NCI-H345 treated with DMSO at 0.1 percent for 48 hours (cell line): ENCODE results near the gene ITGA11.
"Not testable (repeated sequence)": the region's sequence is repeated elsewhere in the genome, so short reads cannot be mapped to it uniquely, and the experiment has no call there.

Source experiments
- DNase-seq: peaks from one replicate; lab custom pipeline; 2025; ENCODE audit not compliant: unreplicated experiment; lab: John Stamatoyannopoulos, UW

Gene ITGA11

DNA sequence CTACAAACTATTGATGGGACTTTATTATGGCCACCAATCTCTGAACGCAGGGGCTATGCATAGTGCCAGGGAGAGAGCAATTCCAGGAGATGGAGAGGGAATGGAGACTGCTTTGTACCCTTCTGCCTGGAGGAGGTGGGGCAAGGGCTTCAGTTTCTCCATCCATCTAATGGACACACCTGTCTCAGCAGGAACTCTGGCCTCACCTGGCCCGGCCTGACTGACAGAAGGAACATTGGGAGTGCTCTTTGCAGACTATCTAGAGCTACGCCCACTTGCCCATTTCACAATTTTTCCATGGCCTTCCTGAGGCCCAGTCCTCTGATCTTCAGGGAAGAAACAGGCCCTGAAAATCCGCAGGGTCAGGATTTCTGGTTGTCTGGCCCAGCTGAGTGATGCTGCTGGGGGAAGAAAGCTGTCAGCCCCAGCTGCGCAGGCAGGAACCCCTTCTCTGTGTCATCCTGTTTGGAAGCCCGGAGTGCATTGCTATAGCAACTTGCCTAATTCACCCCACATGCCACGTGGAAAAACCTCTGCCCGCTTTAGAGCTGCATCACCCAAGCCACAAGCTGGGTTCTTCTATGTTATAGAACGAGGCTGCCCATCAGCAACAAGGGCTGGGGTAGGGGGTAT is 6.4 kb downstream of the ITGA11 start:
- DNase-seq: no peak

DNA sequence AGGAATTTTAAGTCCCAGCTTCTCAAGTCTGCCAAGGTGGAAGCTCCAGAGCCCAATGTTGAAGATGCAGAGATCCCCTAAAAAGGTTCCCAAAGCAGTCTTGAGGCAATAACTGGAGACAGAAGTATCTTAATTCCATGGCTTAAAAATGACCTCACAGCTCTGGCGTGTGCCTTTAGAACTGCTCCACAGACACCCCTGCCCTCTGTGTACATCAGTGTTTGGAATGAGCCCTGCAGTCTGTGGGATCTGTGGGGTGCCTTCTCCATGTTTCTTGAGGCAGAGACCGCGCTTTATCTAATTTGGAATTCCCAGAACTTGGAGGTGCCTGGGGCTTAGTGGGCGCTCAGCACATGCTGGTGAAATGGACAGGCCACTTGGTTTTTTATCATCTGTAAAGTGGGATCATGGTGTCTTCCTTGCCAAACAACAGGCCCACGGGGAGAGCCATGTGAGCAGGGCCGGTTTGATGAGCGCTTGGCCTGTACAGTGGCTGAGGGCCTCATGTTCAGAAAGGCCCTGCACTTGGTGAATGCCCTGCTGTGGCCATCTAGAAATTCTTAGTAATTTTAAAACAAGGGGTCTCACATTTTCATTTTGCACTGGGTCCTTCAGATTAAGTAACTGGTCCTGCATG is 7.1 kb downstream of the ITGA11 start:
- no peak for DNase-seq

DNA sequence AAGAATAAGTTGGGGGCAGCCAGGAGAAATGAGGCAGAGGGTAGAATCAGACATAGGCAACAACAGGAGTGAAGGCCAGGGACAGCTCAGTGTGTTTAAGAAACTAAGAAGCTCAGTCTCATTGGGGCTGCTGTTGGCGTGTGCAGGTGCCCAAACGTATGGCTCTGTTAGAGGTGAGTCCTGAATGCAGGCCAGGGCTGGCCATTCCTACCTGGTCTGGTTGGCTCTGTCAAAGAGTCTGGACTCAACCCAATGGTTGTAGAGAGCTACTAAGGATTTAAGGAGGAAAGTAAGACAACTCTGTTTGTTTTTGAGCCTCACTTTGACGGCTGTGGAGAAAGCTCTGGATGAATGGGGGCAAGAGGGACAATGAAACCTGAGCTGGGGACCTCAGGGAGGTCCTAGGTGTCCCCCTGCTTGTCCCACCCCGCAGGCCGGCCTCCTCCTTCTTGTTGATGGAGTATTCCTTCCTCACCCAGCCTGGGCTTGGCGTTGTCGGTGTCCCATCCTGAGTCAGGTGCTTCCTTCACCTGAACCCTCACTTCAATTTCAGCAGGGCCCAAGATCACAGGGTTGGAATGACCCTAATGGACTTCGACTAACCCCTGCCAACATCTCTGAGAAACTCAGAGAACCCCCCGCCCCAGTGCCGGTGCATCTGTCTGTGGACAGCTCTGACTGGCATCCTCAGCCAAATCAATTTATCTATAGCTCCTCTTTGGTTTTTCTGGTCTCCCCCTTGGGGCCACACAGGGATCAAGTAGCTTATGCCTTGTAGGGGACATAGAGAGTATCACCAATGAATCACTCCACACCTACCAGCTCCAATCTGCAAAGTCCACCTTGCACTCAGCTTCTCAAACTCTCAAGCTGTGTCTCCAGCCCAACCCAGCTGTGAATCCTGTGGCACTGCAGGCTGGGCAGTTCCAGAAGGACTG is 8.3 kb downstream of the ITGA11 start:
- no peak for DNase-seq

DNA sequence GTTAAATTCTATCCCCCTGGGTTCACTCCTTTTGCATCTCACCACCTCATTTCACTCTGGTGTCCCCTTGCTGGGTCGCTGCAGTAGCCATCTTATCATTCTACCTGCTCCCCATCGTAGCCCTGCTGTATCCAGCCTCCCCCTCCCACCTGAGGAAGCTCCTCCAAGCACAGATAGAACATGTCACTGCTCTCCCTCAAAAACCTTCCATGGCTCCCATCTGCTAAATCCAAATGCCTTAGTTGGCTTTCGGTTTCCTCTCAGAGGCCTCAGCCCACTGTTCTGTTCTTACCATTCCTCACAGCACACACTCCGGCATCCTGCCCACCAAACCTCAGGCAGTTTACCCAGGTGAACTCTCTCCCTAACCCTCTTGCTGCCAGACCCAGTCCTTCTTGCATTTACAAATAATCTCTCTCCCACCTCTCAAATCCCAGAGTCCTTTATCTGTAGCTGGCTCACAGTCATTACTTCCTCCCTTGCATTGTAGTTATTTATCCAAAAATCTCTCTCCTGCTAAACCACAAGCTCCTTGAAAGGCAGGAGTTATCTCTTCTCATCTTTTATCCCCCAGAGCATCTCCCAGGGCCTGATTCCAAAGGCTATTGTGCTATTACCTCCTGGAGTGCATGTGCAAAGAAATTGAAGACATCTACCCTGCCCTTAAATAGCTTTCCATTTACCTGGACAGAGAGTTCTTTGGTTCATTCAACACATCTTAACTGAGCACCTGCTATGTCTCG is 9.4 kb downstream of the ITGA11 start:
- not testable (repeated sequence) for DNase-seq

DNA sequence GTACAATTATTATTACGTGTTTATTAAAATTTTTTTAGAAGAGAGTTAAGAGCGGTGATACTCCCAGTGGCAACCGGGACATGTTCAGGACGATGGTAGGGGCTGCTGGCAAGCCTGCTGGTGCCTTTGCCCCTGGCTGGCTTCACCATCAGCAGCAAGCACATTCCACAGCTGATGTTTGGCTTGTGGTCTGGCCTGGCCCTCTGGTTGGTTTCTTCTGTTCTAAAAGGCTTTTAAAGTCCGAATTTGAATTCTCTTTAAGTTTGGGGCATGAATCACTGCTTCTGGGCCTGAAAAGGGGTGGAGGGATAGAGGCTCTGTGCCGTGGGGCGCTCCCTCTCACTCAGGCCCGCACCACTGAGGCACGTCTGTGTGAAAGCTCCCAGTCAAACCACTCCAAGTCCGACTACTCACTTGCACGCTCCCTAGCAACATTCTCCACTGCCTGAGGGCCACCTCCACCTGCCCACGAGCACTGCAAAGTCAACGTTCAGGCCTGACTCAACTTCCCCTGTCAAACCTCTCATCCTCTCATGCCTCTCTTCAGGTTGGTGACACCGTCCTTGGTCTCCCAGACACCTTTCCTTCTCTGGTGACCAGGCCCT is 10.1 kb downstream of the ITGA11 start:
- no peak for DNase-seq

DNA sequence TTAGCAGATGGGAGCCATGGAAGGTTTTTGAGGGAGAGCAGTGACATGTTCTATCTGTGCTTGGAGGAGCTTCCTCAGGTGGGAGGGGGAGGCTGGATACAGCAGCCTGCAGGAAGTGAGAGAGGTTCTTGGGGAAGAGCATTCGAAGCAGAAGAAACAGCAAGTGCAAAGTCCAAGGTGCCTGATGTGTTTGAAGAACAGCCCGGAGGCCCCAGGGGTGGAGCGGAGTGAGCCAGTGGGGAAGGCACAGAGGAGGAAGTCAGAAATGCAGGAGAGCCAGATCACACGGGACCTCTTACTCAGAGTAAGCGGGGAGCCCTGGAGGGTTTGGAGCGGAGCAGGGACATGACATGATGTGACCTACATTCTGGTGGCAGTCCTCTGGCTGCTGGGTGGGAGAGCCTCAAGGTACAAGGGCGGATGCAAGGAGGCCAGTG is 10.8 kb downstream of the ITGA11 start:
- no peak for DNase-seq

DNA sequence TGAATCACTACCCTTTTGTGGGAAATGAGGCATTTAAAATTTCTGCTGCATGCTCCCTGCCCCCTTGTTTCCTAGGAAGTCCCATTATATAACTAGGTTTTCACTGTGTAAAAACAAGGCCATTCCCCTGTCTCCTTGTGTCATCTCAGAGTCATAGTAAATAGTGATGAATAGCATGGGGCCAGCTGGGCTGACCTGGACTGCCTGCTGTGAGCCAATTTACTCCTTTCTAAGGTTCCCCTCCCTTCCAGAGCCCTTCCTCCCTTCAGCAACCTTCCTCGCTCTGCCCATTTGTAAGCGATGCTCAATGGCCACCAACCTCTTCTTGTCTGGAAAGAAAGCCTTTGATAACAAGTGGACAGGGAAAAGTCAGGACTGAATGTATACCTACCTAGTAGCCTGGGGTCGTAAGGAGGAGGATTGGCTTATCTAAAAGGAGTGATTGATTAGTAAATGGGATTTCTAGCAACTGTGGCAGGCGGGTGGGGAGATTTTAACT is 11.7 kb downstream of the ITGA11 start:
- DNase-seq: no peak

DNA sequence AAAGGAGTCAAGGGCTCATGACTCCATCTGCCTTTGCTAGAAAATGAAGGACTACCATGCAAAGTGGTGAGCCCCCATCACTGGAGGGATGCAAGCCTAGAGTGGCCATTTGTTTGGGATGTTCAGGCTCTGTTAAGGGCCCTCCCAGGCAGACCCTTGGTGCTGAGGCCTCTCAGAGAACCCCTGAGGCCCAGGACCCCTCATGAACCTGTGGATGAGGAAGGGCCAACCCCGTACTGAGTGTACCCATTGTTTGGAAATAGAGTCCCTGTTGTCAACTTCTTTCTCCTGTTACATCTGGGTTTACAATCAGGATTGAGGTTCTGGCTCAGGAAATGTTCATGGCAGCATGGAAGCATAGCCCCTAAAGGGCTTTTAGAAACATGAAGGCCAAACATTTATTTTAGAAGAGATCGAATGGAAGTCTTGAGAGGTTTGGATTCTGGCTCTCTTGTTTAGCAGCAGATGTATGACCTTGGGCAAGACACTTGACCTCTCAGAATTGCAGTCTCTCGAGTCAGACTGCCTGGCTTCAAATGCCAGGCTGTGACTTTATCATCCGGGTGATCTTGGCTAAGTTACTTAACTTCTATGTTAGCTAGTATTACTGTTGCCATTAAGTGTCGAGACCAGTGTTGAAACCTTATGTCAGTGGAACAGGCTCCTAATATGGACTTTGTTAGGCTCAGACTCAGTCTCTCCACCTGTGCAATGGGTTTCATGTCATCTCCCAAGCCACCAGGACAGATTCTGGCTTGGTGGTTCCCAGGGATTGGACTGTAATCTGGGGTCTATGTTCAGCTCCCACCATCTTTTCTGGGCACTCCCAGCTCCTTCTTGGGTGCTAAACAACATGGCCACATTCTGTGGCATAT is 12.4 kb downstream of the ITGA11 start:
- no peak for DNase-seq

DNA sequence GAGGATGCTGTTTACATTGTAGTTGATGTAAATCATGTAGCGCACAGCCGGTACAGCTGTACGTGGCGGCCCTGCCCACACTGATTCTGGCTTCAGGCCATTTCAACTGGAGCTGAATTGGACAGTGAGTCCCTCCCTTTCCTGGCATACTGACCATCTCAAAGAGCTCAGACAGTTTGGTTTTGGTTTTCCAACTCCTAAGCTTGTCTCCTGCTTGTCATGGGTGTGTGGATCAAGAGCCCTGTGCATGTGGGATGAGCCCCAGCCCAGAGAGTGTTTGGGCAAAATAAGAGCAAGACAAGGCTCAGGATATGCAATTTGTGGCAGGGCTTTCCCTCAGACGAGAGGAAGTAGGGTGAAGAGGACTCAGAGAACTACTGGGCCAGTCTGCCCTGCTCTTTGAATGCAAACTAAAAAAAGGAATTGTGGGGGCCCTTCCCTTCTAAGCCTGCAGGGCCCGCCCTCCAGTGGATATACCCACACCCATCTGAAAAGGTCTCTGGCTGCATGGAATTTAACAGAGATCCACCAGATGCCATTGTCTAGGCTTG is 13.3 kb downstream of the ITGA11 start:
- DNase-seq: no peak

DNA sequence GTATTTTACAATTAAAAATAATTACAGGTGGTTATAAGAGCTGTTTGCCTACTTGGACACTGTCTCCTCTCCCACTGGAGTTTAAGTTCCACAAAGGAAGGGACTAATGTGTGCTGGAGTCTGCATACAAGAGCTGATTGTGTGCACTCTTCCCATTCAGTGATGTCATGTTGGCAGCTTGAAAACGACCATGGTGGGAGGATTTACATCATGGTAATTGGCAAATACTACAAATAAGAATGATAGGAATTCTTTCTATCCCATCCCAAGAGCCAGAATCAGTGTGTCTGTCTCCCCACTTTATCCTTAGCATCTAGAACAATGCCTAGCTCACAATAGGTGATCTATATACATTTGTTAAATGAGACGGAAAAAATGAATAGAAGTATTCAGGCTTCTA is 14.1 kb downstream of the ITGA11 start:
- DNase-seq: no peak

DNA sequence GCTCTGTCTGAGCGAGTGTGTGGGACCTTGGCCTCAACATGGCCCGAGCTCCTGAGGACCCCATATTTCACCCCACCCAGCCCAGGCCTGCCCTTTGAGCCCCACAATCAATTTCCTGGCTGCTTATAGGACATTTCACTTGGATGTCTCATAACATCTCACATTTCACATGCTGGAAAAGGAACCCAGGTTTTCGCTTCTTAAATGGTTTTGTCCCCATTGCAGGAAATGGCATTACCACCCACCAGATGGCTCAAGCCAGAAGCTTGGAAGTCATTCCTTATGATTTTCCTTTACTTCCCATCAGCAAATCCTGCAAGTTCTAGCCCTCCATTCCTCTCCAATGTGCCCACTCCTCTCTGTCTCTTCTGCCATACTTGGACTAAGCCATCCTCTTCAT is 14.9 kb downstream of the ITGA11 start:
- no peak for DNase-seq

DNA sequence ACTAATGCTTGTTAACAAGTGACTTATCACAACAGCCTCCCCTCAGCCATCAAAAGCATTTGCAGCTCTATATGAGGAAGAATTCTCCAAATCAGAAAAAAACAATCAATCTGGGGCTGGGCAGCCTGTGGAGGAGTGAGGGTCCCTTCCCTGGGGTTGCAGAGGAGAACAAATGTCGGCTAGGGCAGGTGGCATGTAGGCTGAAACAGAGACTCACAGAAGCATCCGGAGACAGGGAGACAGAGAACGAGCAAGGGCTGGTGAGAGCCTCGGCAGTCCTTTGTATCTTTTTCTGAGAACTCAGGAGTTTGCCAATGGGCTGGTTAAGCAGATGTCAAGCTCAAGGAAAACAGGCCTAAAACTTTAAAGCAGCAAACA is 15.8 kb downstream of the ITGA11 start:
- no peak for DNase-seq

DNA sequence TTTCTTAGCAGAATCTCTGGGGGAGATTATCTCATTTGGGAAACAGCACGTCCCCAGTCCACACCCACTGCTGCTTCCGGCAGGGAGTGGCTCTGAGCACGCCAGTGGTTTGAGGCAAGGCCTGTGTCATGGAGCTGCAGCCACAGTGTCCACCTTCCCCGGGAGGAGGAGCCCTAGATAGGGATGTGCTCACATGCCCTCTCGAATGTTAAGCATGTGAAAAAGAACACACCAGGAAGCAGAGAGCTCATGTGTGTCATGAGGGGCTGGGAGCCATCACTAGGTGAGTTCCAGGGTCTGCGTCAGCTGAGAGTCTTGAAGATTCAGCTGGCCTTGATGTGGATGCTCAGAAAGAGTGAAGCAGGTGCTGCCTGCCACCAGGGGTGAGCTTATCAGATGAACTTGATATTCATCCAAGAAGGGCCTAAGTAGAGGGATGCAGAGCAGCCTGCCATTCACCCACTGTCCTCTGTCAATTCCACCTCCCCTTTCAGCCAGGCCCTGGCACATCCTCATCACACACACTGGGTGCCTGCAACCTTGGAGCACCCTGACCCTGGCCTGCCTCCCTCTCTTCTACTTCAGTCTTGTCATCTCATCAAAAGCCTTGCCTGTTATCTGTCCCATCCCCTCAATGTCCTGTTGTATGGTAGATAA is 16.3 kb downstream of the ITGA11 start:
- no peak for DNase-seq

DNA sequence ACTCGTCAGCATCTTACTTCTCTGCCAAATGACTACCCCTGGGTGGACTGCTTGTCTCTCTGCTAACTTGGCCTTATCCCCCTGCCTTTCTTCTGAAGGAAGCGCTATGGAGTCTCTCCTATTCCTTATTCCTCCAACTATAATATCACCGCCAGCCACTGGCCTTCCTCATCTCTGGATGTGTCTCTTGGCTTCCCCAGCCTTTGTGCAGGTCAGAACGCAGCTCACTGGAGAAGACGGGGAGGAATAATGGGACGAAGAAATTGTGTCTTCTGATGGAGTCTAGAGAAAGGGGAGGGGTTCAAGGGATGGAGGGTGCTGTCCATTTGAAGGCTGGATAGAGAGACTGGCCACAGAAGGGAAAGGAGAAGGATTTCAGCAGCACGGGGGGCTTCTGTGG is 16.9 kb downstream of the ITGA11 start:
- DNase-seq: no peak

DNA sequence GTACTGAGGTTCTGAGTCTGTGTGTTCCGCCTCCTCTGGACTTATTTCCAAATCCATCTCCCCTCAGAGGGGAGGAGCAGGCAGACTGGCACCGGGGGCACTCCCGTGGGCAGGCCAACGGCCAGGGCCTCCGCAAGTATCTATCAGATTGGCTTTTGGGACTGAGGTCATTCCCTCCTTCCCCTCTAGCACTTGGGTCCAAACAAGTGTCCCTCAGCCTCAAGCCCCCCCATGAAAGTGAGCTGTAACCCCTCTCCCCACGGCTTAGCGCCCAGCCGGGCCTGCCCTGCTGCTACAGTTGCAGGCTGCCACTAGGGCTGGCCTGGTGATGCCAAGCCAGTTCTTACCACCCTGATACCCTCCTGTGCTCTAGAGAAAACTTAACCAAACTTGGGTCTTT is 17.4 kb downstream of the ITGA11 start:
- no peak for DNase-seq

DNA sequence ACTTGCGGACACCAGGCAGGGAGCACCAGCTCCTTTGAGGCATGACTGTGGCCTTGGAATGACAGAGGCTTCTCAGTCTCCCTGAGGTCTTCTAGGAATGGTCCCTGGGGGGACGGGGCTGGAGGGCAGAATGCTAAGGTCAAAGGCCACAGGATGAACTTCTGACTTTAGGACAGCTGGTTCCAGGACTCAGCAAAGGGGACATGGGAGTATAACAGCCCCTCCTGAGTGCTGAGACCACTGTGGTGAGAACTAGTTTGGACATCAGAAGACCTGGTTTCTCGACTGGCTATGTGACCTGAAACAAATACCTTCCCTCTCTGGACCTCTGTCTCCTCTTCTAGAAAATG is 17.8 kb downstream of the ITGA11 start:
- DNase-seq: no peak

DNA sequence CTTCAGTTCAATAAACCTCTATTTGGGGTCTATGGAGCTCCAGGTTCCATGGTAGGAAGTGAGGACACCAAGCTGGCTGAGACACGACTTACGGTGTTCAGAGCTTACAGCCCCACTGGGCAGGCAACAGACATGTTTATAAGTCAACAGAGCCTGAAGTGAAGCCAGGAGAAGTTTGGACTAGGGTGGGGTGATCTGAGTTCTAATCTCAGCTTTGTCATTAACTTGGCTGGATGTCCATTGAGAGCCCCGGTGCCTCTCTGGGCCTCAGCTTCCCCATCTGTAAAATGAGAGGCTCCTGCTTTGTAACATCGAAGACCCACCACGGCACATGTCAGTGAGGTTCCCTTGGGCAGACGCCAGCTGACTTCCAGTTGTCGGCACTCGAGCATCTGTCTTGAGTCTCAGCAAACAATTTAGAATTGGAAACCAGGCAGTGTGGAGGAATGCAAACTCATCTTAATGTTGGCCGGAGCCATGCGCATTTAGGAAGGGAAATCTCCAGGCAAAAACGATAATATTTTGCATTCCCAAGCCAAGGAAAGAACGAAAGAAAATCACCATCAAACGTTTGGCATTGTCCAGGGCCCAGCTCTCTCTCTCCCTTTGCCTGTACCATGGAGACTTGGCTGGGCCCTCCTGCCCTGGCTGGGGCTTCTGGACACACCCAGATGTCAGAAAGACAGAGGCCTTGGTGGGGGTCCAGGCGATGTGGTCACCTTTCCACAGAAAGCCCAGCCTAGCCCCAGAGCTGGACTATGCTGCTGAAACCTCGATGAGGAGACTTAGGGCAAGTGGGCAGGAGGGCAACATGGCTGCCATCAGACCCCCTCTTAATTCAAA is 18.4 kb downstream of the ITGA11 start:
- no peak for DNase-seq

DNA sequence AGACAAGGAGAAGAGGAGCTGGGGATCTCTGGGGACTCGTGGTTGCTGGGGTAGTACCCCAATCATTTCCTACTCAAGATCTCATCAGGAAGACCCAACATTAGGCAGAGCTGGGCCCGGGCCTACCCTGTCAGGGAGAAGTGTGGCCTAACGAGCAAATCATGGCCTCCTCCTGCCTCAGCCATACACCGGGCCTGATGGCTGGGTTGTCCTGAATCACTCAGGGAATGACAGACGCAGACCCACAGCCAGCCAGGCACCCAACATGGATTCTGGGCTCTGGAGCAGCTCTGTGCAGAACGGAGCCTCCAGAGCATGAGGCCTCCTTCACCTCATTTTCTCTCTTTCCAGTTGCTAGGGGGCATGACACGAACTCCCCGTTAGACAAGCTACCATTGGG is 19.7 kb downstream of the ITGA11 start:
- DNase-seq: no peak
